Sigmoid colon (tissue), 4 donors: ENCODE data around the gene KRT40.

Source experiments
- EP300 ChIP-seq, 4 donors: sonication (generic); formaldehyde crosslinking; IDR thresholded peaks; one replicate each; pipeline ENCODE4 v1.6.1; 2017; ENCODE audit warnings: antibody characterized with exemption in 4 of 4
- POLR2A ChIP-seq, 2 donors: fragments of 450-650 bp; IDR thresholded peaks; one replicate each; pipeline ENCODE4 v1.6.1; 2016; ENCODE audit warnings: antibody characterized with exemption in 2 of 2, mild to moderate bottlenecking in 2 of 2, moderate library complexity in 2 of 2
- TF ChIP-seq, protein P1 (sequence below), 4 experiments: fragments of 450-650 bp in 3 of 4; fragments of 200-600 bp in 1 of 4; IDR thresholded peaks; one replicate each; pipeline ENCODE4 v1.5.1; 2016 to 2019; ENCODE audit warnings: antibody characterized with exemption in 4 of 4, mild to moderate bottlenecking in 3 of 4, moderate library complexity in 2 of 4

GRCh38 chr17:40993084-40993483 lies 9.0 kb upstream of the KRT40 start:
- TF ChIP-seq, protein P1, sequence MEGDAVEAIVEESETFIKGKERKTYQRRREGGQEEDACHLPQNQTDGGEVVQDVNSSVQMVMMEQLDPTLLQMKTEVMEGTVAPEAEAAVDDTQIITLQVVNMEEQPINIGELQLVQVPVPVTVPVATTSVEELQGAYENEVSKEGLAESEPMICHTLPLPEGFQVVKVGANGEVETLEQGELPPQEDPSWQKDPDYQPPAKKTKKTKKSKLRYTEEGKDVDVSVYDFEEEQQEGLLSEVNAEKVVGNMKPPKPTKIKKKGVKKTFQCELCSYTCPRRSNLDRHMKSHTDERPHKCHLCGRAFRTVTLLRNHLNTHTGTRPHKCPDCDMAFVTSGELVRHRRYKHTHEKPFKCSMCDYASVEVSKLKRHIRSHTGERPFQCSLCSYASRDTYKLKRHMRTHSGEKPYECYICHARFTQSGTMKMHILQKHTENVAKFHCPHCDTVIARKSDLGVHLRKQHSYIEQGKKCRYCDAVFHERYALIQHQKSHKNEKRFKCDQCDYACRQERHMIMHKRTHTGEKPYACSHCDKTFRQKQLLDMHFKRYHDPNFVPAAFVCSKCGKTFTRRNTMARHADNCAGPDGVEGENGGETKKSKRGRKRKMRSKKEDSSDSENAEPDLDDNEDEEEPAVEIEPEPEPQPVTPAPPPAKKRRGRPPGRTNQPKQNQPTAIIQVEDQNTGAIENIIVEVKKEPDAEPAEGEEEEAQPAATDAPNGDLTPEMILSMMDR (IDR thresholded peaks at IDR 0.05) = no peak
- TF ChIP-seq POLR2A (IDR thresholded peaks at IDR 0.05) = no peak
- no peak for TF ChIP-seq EP300 (IDR thresholded peaks at IDR 0.05)
